T follicular helper cell (primary cell): ENCODE measurements around the gene DEPP1.
"Not testable (repeated sequence)": the region's sequence is repeated elsewhere in the genome, so short reads cannot be mapped to it uniquely, and the experiment has no call there.

ENCODE experiments used
- DNase-seq: peaks from one replicate; pipeline ENCODE4 v3.0.0-alpha.2; 2020; ENCODE audit warnings: low read depth
- total RNA-seq, 2 experiments: gene quantifications; one replicate each; lab custom pipeline; 2026; lab: John Stamatoyannopoulos, UW

DEPP1 gene, protein sequence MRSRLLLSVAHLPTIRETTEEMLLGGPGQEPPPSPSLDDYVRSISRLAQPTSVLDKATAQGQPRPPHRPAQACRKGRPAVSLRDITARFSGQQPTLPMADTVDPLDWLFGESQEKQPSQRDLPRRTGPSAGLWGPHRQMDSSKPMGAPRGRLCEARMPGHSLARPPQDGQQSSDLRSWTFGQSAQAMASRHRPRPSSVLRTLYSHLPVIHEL
- 0 reads per million in 2 experiments for total RNA-seq

DNA sequence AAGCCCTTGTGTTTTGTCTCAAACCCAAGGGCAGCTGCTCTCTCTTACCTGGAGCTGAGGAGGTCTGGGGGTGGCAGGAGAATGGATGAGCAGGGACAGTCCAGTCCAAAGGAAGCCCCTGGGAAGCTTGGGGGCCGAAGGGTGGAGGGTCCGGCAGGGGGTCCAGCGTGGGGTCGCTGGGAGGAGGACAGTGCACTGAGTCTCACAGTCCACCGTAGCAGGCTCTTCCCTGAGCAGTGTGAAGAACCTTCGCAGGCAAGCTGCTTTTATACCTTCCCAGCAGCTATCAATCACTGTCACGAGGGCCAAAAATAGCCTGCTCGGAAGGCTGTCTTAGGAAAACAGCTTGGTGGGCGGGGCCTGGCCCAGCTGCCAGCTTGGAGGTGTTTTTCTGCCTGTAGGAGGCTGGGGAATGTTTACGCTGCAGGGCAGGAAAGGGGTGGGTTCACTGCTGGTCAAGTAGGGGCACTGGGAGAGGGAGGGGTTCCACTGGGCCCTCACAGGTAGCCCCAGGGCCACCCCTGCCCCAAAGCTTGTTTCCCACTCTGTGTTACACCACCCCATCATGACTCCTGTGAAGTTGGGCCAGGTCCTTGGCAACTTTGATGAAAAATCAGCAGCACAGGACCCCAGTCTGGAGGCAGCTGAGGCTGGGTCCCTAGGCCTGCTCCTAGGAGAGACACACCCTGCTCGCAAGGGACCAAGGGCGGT is at the start of gene DEPP1:
Gene DEPP1 (minus strand): TSS at position 240 of the 711 bp plus-strand sequence. CDS start 779 bp downstream, outside the sequence.
- no peak for DNase-seq

DNA sequence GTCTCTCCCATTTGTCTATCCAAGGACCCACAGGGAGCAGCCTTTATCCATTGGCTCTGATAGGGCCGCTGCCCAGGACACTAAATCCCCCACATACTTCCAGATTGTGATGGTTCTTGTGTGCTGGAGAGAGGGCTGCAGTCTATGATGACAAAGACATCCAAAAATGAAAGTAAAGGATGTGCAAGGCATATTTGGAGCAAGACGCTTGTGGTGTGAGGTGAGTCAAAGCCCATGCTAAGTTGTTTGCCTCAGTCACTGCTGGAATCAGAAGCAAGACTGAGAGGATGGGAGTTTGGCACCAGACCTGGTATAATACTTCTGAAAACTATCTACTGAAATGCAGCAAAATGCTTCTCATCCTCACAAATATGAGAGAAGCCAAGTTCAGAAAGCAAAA is 44.8 kb upstream of the DEPP1 start:
- no peak for DNase-seq

- no peak for DNase-seq
These were observed 37.0 kb upstream of the DEPP1 start for GRCh38 chr10:45015590-45015989.

DNA sequence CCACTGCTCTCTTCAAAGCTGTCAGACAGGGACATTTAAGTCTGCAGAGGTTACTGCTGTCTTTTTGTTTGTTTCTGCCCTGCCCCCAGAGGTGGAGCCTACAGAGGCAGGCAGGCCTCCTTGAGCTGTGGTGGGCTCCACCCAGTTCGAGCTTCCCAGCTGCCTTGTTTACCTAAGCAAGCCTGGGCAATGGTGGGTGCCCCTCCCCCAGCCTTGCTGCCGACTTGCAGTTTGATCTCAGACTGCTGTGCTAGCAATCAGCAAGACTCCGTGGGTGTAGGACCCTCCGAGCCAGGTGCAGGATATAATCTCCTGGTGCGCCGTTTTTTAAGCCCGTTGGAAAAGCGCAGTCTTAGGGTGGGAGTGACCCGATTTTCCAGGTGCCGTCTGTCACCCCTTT is 35.9 kb upstream of the DEPP1 start:
- DNase-seq = not testable (repeated sequence)

DNA sequence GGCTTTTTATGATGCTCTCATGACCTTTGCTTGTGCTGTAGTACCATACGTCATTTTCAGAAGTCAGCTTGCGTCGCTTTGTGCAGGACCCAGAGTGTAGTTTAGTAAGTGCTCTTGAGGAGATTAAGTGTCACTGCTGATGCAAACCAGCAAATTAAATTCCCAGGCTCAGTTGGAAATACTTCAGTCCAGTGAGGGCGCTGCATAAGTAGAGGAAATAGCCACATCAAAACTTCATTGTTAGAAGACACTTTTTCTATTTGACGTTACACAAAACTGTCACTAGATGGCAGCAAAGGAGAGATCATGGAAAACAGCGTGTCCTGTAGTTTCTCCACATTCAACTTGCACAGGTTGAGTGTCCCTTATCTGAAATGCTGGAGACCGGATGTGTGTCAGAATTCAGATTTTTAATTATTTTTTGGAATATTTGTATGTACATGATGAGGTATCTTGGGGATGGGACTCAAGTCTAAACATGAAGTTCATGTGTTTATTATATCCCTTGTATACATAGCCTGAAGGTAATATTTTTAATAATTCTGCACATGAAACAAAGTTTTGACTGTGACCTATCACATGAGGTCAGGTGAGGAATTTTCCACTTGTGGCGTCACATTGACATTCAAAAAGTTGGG is 30.0 kb upstream of the DEPP1 start:
- DNase-seq = no peak

GRCh38 chr10:45006276-45007030 is 27.8 kb upstream of the DEPP1 start:
- DNase-seq = no peak

- no peak for DNase-seq
These were observed 26.7 kb upstream of the DEPP1 start for GRCh38 chr10:45005284-45005683.

DNA sequence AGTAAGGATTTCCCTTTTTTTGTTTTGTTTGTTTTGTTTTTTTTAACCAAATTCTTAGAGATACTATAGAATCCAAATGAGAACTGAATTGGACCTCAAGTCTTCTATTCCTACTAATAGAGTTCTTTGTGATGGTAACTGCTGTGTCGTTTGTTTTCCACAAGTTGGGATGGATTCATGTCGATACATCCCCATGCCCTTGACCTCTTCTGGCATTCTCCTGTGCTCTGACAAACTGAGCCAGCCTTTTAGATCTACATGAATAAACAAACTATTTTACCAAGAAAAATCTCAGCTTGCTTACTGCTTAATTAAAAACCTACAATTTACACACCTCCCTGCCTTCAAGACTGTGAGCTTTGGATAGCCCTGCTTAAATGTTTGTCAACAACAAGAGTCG is 26.1 kb upstream of the DEPP1 start:
- no peak for DNase-seq

GRCh38 chr10:45003432-45004000 is 24.9 kb upstream of the DEPP1 start:
- no peak for DNase-seq

- DNase-seq = peak; percentile 20
These were observed 23.0 kb upstream of the DEPP1 start for GRCh38 chr10:45001381-45002148.

GRCh38 chr10:45000752-45001380 is 22.3 kb upstream of the DEPP1 start, which contains the start of gene ZNF22:
Gene ZNF22, plus strand, starts transcription at chr10:45000923. Its CDS starts 2,446 bp downstream, at chr10:45003369.
- peak; percentile 33 for DNase-seq

- no peak for DNase-seq
These were observed 21.6 kb upstream of the DEPP1 start for GRCh38 chr10:45000138-45000751.

DNA sequence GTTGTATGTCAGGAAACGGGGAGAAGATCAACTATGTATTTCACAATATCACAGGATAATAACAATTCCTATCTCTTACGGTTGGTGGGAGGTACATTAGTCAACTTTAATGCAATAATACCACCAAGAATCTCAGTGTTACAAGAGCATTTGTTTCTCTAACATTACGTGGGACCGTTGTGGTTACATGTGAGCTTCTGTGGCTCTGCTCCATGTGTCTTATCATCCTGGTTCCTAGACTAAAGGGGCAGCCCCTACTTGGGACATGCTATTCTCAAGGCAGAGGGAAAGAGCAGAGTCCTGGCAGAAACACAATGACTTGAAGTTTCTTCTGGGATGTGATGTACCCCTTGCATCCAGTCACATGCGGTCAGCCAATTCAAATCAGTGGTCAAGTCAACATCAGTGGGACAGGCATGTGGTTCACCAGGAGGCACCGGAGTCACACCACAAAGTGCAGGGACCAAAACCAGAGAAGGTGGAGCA is 19.6 kb upstream of the DEPP1 start:
- DNase-seq = no peak

- no peak for DNase-seq
These were observed 18.6 kb upstream of the DEPP1 start for GRCh38 chr10:44997105-44997748.

DNA sequence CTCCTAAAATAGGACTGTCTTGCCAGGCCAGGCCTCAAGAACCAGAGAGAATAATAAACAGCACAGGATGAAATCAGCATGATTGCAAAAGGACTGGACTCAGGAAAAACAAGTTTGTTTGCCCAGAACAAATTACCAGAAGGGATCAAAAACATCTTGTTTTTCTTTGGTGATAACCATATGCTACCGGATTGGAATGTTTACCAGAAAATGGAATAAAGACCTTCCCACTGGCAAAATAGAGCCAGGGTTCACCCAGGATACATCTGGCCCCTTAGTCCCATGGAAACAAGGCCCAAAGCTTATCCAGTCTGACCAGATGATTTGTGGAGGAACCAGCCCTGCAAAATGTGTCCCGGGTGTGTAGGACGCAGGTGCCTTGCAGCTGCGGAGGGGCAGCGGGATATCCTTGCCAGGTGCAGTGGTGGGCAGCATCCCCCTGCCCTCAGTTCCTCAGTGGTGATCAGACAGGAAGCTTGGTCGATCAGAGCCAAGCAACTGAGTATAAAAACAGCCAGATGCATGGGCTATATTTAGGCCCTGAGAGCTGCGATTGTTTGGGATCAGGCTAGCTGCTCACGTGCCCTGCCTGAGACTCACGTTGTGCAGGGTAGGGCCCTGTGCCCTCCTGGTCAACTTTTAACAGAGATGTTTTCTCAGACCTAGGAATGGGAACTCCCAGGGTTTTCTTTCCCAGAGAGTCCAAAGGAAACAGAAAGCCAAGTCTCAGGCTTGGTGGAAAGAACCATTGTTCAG is 17.5 kb upstream of the DEPP1 start:
- no peak for DNase-seq

- no peak for DNase-seq
These were observed 16.9 kb upstream of the DEPP1 start for GRCh38 chr10:44995581-44995913.

- DNase-seq = no peak
These were observed 16.3 kb upstream of the DEPP1 start for GRCh38 chr10:44994752-44995530.
